Measurements from ENCODE around the gene IRAK3. TPM values are rescaled to one million over a fixed set of nuclear protein-coding genes. Genes with fewer than 3 reads are reported as not detected.

IRAK3 gene
- total RNA-seq, 1 experiment from 2014 or later: 0.70 TPM

- Mint-ChIP-seq H3K4me1 (peaks cover 22% of the 10 kb centered on the region), H3K27me3 (ENCODE audit: low read depth) (no peaks in the 10 kb centered on the region), H3K4me3 (no peak overlapping the region), H3K27ac (no peak overlapping the region), H3K36me3 (no peaks in the 10 kb centered on the region), H3K9me3 (no peaks in the 10 kb centered on the region)
- ATAC-seq (no peak), DNase-seq (ENCODE audit: low spot score) (no peak)
- ChIA-PET POLR2A (no interaction called here), CTCF (no interaction called here)
- no peak for TF ChIP-seq ZNF263 (CRISPR knock-in tag; IDR thresholded peaks at IDR 0.05; ENCODE audit: low read depth)
Measured at GRCh38 chr12:66275040-66275439, 86.0 kb downstream of the IRAK3 start.

- CTCF ChIA-PET: interaction anchor here (0.6 to 2.2 kb wide), 7 partner anchors 10 to 134 kb away, joined by 3 to 12 read pairs (median 4); partner anchors contain the start of gene HELB
- ATAC-seq (peak; percentile 83), DNase-seq (ENCODE audit: low spot score) (no peak)
- Mint-ChIP-seq H3K4me1 (peaks cover 7% of the 10 kb centered on the region), H3K9me3 (peaks cover 15% of the 10 kb centered on the region), H3K27me3 (ENCODE audit: low read depth) (no peaks in the 10 kb centered on the region), H3K27ac (no peak overlapping the region), H3K36me3 (peaks cover 7% of the 10 kb centered on the region), H3K4me3 (no peak overlapping the region)
- POLR2A ChIA-PET: no interaction called here
- no peak for TF ChIP-seq ATF6 (CRISPR knock-in tag; IDR thresholded peaks at IDR 0.05)
- no peak for TF ChIP-seq TEAD1 (CRISPR knock-in tag; IDR thresholded peaks at IDR 0.05)
- TF ChIP-seq CREB1 (CRISPR knock-in tag; IDR thresholded peaks at IDR 0.05): no peak
- TF ChIP-seq IRF2 (CRISPR knock-in tag; IDR thresholded peaks at IDR 0.05; ENCODE audit: borderline replicate concordance, low read depth): no peak
- TF ChIP-seq ETV6 (CRISPR knock-in tag; IDR thresholded peaks at IDR 0.05): no peak
- no peak for TF ChIP-seq USF1 (CRISPR knock-in tag; IDR thresholded peaks at IDR 0.05)
Measured at GRCh38 chr12:66279123-66279712, 90.2 kb downstream of the IRAK3 start.

- H3K9me3 Mint-ChIP-seq: peaks cover 15% of the 10 kb centered on the region
- no peaks in the 10 kb centered on the region for H3K27me3 Mint-ChIP-seq (ENCODE audit: low read depth)
- POLR2A ChIA-PET: no interaction called here
- no peak for ATAC-seq
- no peak overlapping the region for H3K27ac Mint-ChIP-seq
- DNase-seq (ENCODE audit: low spot score): no peak
- H3K36me3 Mint-ChIP-seq: peaks cover 7% of the 10 kb centered on the region
- H3K4me1 Mint-ChIP-seq: peaks cover 7% of the 10 kb centered on the region
- no peak overlapping the region for H3K4me3 Mint-ChIP-seq
- no peak for TF ChIP-seq ZSCAN18 (CRISPR knock-in tag; IDR thresholded peaks at IDR 0.05)
- CTCF ChIA-PET: no interaction called here
Measured at GRCh38 chr12:66280561-66280960, 91.5 kb downstream of the IRAK3 start.

- Mint-ChIP-seq H3K36me3 (peaks cover 7% of the 10 kb centered on the region), H3K27me3 (ENCODE audit: low read depth) (no peaks in the 10 kb centered on the region), H3K9me3 (peaks cover 15% of the 10 kb centered on the region), H3K27ac (no peak overlapping the region), H3K4me3 (no peak overlapping the region), H3K4me1 (no peaks in the 10 kb centered on the region)
- ATAC-seq (no peak), DNase-seq (ENCODE audit: low spot score) (no peak)
- POLR2A ChIA-PET: no interaction called here
- TF ChIP-seq ERG (CRISPR knock-in tag; IDR thresholded peaks at IDR 0.05): no peak
- TF ChIP-seq NFYB (CRISPR knock-in tag; conservative IDR thresholded peaks at IDR 0.05; ENCODE audit: low read depth): no peak
- TF ChIP-seq E2F4 (CRISPR knock-in tag; IDR thresholded peaks at IDR 0.05; ENCODE audit: borderline replicate concordance, low read depth): no peak
- CTCF ChIA-PET: no interaction called here
Measured at GRCh38 chr12:66282244-66282643, 93.2 kb downstream of the IRAK3 start.
